CD4-positive, alpha-beta T cell treated with Interleukin-17A for 4 hours (primary cell): ENCODE data around the gene RTN4RL2.

Experiments
- DNase-seq: peaks from one replicate; pipeline ENCODE4 v3.0.0-alpha.2; 2020; ENCODE audit warnings: mixed read lengths

The RTN4RL2 gene

DNA sequence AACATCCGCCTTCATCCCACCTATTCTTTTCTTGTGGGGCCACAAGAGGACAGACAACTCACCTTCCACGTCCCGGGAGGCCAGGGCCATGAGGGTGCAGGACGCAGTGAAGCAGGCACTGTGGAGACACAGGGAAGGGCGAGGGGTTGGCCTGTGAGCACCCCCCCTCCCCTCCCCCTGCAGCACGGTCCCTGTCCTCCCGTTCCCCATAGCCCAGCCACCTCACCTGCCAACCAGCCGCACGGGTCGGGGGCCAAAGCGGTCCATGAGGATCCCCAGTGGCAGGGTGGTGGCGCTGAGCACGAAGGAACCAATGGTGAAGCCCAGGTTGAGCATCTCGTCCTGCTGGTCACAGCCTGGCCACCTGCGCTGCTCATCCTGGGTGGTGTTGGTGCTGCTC lies 40.6 kb downstream of the RTN4RL2 start:
- DNase-seq: no peak

- DNase-seq: no peak
Observed at GRCh38 chr11:57501953-57502352, 41.6 kb downstream of the RTN4RL2 start.

- DNase-seq: no peak
Observed at GRCh38 chr11:57502376-57502775, 42.0 kb downstream of the RTN4RL2 start.

DNA sequence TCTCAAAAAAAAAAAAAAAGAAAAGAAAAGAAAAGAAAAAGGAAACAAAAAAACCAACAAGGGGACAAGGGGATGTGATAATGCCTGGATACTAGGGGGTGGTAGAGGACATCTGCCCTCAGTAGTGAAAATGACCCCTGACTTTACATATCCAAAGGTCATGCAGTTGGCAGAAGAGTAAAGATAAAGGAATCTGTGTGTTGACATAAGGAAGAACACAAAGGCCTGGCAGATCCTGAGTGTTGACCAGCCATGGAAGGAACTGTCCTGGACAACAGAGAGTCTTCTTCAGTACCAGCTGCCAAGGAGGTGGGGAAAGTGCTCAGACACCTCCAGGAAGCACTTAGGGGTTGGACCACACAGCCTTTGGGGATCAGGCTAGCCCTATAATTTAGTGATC lies 42.5 kb downstream of the RTN4RL2 start:
- DNase-seq: no peak

DNA sequence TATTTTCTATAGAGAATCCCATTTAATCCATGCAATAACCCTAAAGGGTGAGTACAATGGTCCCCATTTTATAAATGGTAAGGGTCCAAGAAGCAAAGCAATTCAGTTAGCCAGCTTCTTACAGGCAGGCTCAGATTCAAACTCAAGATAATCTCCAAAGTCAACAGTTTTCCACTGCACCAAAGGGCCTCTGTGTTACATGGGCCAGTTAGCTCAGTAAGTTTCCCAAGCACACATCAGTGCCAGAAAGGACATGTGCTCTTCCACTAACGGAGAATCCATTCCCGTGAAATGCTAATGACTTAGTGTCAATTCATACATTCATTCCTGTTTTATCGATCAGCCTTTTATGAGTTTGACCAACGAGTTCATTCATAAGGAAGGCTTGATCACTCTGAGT lies 44.2 kb downstream of the RTN4RL2 start:
- no peak for DNase-seq

GRCh38 chr11:57506522-57506921 lies 46.2 kb downstream of the RTN4RL2 start:
- DNase-seq: no peak

DNA sequence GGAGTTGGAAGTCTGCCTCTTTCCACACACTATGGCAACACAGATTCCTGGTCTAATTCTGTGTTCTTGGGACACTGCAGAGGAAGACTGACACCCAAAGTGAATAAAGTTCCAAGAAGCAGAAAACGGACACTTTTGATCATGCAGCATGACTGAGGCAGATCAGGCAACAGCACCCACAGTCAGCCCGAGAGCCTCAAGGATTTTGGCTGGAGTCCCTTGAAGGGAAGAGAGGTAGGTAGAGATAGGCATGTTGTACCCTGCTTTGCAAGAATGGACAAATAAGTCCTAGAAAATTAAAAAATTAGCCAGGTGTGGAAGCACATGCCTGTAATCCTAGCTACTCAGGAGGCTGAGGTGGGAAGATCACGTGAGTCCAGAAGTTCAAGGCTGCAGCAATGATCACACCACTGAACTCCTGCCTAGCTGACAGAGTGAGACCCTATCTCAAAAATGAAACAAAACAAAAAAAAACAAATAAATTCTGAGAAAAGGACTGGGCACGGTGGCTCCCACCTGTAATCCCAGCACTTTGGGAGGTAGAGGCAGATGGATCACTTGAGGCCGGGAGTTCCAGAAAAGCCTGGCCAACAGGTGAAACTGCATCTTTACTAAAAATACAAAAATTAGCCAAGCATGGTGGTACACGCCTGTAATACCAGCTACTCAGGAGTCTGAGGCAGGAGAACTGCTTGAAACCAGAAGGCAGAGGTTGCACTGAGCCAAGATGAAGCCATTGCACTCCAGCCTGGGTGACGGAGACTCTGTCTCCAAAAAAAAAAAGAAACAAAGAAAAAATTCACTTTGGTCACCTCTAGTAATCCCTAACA lies 48.2 kb downstream of the RTN4RL2 start:
- DNase-seq: no peak

- peak; percentile 14 for DNase-seq
Observed at GRCh38 chr11:57511741-57512430, 51.6 kb downstream of the RTN4RL2 start.

DNA sequence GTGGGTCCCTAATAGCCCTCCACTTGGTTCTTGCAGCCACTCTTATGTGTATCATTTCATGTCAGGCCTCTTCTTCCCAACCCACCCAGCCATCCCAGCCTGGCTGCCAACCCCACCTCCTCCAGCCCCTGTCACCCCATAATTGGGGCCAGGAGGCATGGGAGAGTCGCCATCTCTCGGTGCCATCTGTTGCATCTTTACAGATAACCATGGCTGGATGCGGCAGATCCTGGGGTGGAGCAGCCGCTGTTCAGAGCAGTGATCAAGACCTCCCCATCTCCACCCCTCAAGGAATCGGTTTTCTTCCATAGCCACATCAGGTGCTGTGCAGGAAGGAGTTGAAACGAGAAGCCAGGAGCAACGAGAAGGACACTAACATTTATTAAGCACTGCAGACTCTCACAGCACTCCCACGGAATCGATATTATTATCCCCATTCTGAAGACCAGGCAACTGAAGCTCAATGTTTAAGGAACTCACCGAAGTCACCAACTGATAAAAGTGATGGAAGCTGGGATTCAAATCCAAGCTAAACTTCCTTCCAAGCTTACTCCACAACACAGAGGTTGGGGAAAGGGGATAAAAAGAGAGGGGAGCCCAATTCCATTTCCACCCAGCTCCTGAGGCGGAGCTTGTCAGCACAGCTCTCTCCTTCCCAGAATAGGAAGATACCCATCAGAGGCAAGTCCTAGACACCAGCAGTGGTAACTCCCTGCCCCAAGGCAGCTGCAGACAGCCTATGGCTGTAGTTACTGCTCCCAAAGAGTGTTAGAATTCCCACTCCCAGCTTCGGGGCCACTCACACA lies 52.5 kb downstream of the RTN4RL2 start:
- DNase-seq: no peak

DNA sequence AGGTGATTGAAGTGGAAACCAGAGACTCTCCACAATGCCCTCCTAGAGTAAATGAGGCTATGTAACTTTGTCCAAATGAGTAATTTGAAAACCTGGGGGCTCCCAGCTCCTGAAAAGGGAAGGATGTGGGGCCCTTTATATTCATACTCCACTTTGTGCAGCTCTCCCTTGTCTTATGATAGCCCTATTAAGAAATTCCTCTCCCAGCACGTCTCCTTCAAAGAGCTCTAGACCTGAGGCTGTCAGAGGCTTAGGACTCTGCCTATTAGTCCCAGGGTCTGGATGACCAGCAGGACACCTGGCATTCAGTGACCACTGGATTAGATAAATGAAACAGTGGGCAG lies 53.1 kb downstream of the RTN4RL2 start:
- DNase-seq: no peak

DNA sequence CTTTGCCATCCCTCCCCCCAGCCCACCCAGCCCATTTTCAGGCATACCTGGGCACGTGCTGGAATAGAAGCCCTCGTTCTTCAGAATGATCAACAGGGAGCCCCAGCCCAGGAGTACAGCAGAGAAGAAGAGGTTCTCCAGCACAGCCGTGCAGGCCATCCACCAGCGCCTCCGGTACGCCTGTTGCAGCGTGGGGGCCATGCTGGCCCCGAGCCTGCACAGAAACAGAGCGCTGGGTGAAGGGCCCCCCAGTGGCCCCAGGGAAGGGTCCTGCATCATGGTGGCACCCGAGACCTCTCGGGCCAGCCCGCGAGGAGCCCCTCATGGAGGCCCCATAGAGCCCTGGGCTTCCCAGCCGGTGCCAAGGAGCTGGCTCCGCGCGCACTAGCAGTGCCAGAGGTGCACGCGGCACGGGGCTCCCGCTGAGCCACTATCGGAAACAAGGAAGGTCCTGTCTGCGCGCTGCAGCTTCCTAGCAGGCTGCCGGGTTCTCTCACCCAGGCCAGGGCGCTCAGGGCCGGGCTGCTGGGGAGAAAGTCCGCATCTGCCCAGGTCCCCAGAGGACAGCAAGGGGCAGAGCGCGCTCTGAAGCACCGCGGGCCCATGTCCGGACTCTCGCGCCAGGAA lies 53.7 kb downstream of the RTN4RL2 start:
- peak; percentile 54 for DNase-seq

- DNase-seq: peak; percentile 67
Observed at GRCh38 chr11:57514538-57515331, 54.4 kb downstream of the RTN4RL2 start.

DNA sequence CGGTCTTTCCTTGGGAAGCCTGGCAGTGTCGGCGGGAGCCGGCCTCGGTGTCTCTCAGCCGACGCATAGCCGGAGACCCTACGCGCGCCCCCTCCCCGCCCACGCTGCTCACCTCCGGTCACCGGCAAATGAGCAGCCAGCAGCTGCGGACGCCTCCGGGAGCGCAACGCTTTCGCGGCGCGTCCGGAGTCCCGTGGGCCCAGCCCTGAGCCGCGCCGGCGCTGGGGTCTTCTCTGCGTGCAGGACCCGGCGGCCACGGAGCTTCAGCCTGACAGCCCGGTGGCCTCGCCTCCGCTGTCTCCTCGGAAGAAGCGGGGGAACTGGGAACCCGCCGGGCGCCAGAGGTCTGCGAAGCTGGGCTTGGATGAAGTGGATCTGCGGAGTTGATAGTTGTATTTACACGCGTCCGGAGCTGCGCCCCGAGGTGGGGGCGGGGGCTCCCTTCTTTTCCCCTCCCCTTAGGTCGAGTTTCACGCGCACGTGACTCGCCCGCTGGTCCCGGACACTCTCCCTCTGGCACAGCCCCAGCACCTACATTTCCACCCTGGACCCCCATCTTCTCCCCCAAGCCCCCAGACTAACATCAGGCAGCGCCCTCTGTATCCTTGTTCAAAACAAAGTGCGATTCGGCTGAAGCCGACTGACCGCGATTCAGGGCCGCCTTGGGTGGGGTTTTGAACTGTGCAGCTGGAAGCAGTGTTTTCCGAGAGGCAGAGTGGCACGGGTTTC lies 55.2 kb downstream of the RTN4RL2 start, which contains the start of gene SLC43A1:
SLC43A1 (minus strand) TSS at position 371 of the 729 bp plus-strand sequence. CDS start 1,591 bp downstream, outside the sequence.
- peak; percentile 49 for DNase-seq

- DNase-seq: no peak
Observed at GRCh38 chr11:57516061-57516443, 55.7 kb downstream of the RTN4RL2 start.

GRCh38 chr11:57521116-57521515 lies 60.8 kb downstream of the RTN4RL2 start:
- no peak for DNase-seq

GRCh38 chr11:57523419-57523818 lies 63.1 kb downstream of the RTN4RL2 start:
- DNase-seq: no peak
